Measurements from ENCODE around the gene KANK2. TPM values are rescaled to one million over a fixed set of nuclear protein-coding genes. Genes with fewer than 3 reads are reported as not detected.

Gene KANK2
- total and polyA plus RNA-seq, 2 of the 13 experiments (the other 11 are each of a cell fraction or from before 2014, with no cell fraction given) = 5.7 to 12.9 TPM

DNA sequence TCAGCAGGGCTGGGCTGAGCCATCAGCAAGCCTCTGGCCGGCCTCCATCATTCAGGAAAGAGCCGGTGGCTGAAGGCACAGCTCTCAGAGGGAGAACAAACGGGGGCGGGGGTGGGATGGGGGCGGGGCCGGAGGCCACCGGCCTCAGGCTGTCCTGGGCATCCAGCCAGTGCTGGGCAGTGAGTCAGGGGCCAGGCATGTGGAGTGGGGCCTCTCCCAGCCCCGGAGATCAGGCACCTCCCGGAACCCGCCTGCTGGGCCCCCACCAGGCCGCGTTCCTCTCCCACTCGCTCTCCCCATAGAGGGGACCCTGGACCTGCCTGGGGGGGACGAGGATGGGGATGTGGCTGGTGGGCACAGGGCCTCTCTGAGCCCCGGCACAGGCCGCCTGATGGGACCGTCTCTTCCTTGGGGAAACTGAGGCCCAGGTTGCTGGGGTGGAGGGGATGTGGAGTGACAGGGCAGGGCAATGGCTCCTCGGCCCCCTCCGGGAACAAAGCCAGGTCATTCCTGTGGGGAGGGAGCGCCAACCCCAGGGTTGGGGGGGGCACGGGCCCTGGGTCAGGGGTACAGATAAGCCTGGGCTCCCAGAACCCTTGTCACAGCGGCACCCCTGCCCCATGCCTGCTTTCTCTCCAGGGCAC is 54.7 kb downstream of the KANK2 start (continued):
- TF ChIP-seq, protein P1, sequence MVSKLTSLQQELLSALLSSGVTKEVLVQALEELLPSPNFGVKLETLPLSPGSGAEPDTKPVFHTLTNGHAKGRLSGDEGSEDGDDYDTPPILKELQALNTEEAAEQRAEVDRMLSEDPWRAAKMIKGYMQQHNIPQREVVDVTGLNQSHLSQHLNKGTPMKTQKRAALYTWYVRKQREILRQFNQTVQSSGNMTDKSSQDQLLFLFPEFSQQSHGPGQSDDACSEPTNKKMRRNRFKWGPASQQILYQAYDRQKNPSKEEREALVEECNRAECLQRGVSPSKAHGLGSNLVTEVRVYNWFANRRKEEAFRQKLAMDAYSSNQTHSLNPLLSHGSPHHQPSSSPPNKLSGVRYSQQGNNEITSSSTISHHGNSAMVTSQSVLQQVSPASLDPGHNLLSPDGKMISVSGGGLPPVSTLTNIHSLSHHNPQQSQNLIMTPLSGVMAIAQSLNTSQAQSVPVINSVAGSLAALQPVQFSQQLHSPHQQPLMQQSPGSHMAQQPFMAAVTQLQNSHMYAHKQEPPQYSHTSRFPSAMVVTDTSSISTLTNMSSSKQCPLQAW (CRISPR knock-in tag; IDR thresholded peaks at IDR 0.05) = peak; percentile 73; the same call in 1 of the 2 replicates
- TF ChIP-seq GATAD1 (CRISPR knock-in tag; IDR thresholded peaks at IDR 0.05) = no peak
- TF ChIP-seq ZBTB49 (CRISPR knock-in tag; IDR thresholded peaks at IDR 0.05; ENCODE audit: borderline replicate concordance) = no peak
- peak; percentile 21; the same call in 1 of the 2 replicates for TF ChIP-seq NR2F6 (IDR thresholded peaks at IDR 0.05)
- TF ChIP-seq NR2F6 (CRISPR knock-in tag; IDR thresholded peaks at IDR 0.05) = peak; percentile 48
- peak; percentile 96 for TF ChIP-seq JUND (CRISPR knock-in tag; IDR thresholded peaks at IDR 0.05)
- no peak for TF ChIP-seq TOPORS (CRISPR knock-in tag; IDR thresholded peaks at IDR 0.05)
- peak; percentile 35; the same call in 1 of the 2 replicates for TF ChIP-seq ZNF761 (CRISPR knock-in tag; conservative IDR thresholded peaks at IDR 0.05)
- TF ChIP-seq ZNF317 (CRISPR knock-in tag; IDR thresholded peaks at IDR 0.05) = peak; percentile 76
- TF ChIP-seq, protein P2, sequence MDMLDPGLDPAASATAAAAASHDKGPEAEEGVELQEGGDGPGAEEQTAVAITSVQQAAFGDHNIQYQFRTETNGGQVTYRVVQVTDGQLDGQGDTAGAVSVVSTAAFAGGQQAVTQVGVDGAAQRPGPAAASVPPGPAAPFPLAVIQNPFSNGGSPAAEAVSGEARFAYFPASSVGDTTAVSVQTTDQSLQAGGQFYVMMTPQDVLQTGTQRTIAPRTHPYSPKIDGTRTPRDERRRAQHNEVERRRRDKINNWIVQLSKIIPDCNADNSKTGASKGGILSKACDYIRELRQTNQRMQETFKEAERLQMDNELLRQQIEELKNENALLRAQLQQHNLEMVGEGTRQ (IDR thresholded peaks at IDR 0.05; ENCODE audit: low read depth, low read length) = no peak
- TF ChIP-seq, protein P2 (CRISPR knock-in tag; IDR thresholded peaks at IDR 0.05; ENCODE audit: borderline replicate concordance) = no peak
- TF ChIP-seq ZSCAN29 (CRISPR knock-in tag; conservative IDR thresholded peaks at IDR 0.05) = peak; percentile 78; the same call in 1 of the 2 replicates
- peak; percentile 86 for TF ChIP-seq SP5 (CRISPR knock-in tag; IDR thresholded peaks at IDR 0.05; ENCODE audit: borderline replicate concordance, low read depth)
- TF ChIP-seq ZC3H13 (CRISPR knock-in tag; IDR thresholded peaks at IDR 0.05) = peak; percentile 46; the same call in 1 of the 2 replicates
- TF ChIP-seq, protein P3, sequence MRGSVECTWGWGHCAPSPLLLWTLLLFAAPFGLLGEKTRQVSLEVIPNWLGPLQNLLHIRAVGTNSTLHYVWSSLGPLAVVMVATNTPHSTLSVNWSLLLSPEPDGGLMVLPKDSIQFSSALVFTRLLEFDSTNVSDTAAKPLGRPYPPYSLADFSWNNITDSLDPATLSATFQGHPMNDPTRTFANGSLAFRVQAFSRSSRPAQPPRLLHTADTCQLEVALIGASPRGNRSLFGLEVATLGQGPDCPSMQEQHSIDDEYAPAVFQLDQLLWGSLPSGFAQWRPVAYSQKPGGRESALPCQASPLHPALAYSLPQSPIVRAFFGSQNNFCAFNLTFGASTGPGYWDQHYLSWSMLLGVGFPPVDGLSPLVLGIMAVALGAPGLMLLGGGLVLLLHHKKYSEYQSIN (CRISPR knock-in tag; IDR thresholded peaks at IDR 0.05; ENCODE audit: borderline replicate concordance) = no peak
- TF ChIP-seq MED13 (CRISPR knock-in tag; IDR thresholded peaks at IDR 0.05) = no peak
- no peak for TF ChIP-seq PAF1 (CRISPR knock-in tag; IDR thresholded peaks at IDR 0.05)
- peak; percentile 22; the same call in 1 of the 2 replicates for TF ChIP-seq ZNF441 (CRISPR knock-in tag; IDR thresholded peaks at IDR 0.05; ENCODE audit: borderline replicate concordance)
- no peak for TF ChIP-seq ZBTB34 (CRISPR knock-in tag; IDR thresholded peaks at IDR 0.05)
- no peak for TF ChIP-seq ZNF530 (CRISPR knock-in tag; IDR thresholded peaks at IDR 0.05; ENCODE audit: low read depth)
- TF ChIP-seq, protein P4, sequence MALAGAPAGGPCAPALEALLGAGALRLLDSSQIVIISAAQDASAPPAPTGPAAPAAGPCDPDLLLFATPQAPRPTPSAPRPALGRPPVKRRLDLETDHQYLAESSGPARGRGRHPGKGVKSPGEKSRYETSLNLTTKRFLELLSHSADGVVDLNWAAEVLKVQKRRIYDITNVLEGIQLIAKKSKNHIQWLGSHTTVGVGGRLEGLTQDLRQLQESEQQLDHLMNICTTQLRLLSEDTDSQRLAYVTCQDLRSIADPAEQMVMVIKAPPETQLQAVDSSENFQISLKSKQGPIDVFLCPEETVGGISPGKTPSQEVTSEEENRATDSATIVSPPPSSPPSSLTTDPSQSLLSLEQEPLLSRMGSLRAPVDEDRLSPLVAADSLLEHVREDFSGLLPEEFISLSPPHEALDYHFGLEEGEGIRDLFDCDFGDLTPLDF (CRISPR knock-in tag; IDR thresholded peaks at IDR 0.05) = no peak

All from HepG2 (cell line).